SU-DHL-6 (cell line): ENCODE measurements around the gene ACTL8.

Experiments used
- H2AFZ ChIP-seq: fragments of 200-600 bp; sonication (generic); 2 replicates; pipeline ENCODE4 v1.6.1; 2014; ENCODE audit warnings: low read depth, mild to moderate bottlenecking, moderate library complexity, mixed read lengths, antibody characterized with exemption, low read length; ENCODE audit not compliant: severe bottlenecking
- H3F3A ChIP-seq: fragments of 200-600 bp; shearing (Covaris generic); 2 replicates; pipeline ENCODE4 v1.6.0; 2016; ENCODE audit warnings: antibody characterized with exemption, mild to moderate bottlenecking; ENCODE audit not compliant: insufficient read depth
- H3K27ac ChIP-seq: fragments of 200-600 bp; sonication (generic); 2 replicates; pipeline ENCODE4 v1.5.1; 2016; ENCODE audit warnings: low read depth, mild to moderate bottlenecking, low read length, moderate library complexity, mixed read lengths
- H3K27me3 ChIP-seq: fragments of 200-600 bp; sonication (generic), shearing (Covaris generic); 2 replicates; pipeline ENCODE4 v1.6.0; 2014; ENCODE audit warnings: mild to moderate bottlenecking, low read length
- H3K36me3 ChIP-seq: fragments of 200-600 bp; sonication (generic); 2 replicates; pipeline ENCODE4 v1.6.1; 2014; ENCODE audit warnings: mild to moderate bottlenecking, low read length, mixed read lengths
- H3K4me2 ChIP-seq: fragments of 300-600, 200-600 bp; shearing (Covaris generic), sonication (generic); 2 replicates; pipeline ENCODE4 v1.6.0; 2014; ENCODE audit warnings: low read length, low read depth, mild to moderate bottlenecking; ENCODE audit not compliant: poor library complexity, severe bottlenecking
- H3K4me3 ChIP-seq: fragments of 200-600 bp; sonication (generic); 2 replicates; pipeline ENCODE4 v1.5.1; 2014; ENCODE audit warnings: antibody characterized with exemption, low read length, mild to moderate bottlenecking, mixed read lengths; ENCODE audit not compliant: insufficient read depth, poor library complexity, severe bottlenecking
- H3K79me2 ChIP-seq: fragments of 200-600 bp; sonication (generic); 2 replicates; pipeline ENCODE4 v1.6.1; 2014; ENCODE audit warnings: mild to moderate bottlenecking, low read length, moderate library complexity; ENCODE audit not compliant: insufficient read depth
- H3K9ac ChIP-seq: fragments of 200-600 bp; sonication (generic); 2 replicates; pipeline ENCODE4 v1.7.0; 2014; ENCODE audit warnings: mild to moderate bottlenecking, low read length
- H3K9me2 ChIP-seq: fragments of 200-600 bp; sonication (generic); replicated peaks from 2 replicates; pipeline ENCODE4 v1.6.1; 2014; ENCODE audit warnings: low read length; ENCODE audit not compliant: insufficient read depth
- H3K9me3 ChIP-seq: fragments of 200-600 bp; sonication (generic); 2 replicates; pipeline ENCODE4 v1.6.1; 2014; ENCODE audit warnings: low read length, mixed read lengths; ENCODE audit not compliant: insufficient read depth
- H4K20me1 ChIP-seq: fragments of 200-600 bp; sonication (generic); 2 replicates; pipeline ENCODE4 v1.6.1; 2014; ENCODE audit warnings: low read depth, mild to moderate bottlenecking, antibody characterized with exemption, low read length, moderate library complexity, mixed read lengths
- CTCF ChIP-seq: fragments of 200-600 bp; sonication (generic); IDR thresholded peaks from one replicate; pipeline ENCODE4 v1.5.1; 2017; ENCODE audit warnings: antibody characterized with exemption, mild to moderate bottlenecking, low read length, moderate library complexity; ENCODE audit not compliant: insufficient read depth, poor library complexity, severe bottlenecking
- EZH2phosphoT487 ChIP-seq: fragments of 200-600 bp; sonication (generic), shearing (Covaris generic); conservative IDR thresholded peaks from 2 replicates; pipeline ENCODE4 v1.6.1; 2018; ENCODE audit warnings: mild to moderate bottlenecking, antibody characterized with exemption, low read length, moderate library complexity, mixed read lengths

ACTL8 gene

GRCh38 chr1:17844185-17844826, 89.2 kb downstream of the ACTL8 start:
- Histone ChIP-seq H3K9ac (no peak overlapping the region), H3K36me3 (no peaks in the 10 kb centered on the region), H2AFZ (no peak overlapping the region), H3K79me2 (no peaks in the 10 kb centered on the region), H3K27ac (no peak overlapping the region), H3K4me2 (no peak overlapping the region), H3K4me3 (no peak overlapping the region), H3K27me3 (no peaks in the 10 kb centered on the region), H3K9me3 (no peaks in the 10 kb centered on the region), H3F3A (no peaks in the 10 kb centered on the region), H3K9me2 (no peaks in the 10 kb centered on the region), H4K20me1 (no peaks in the 10 kb centered on the region)
- TF ChIP-seq CTCF (no peak), EZH2phosphoT487 (no peak)

GRCh38 chr1:17845583-17845982, 90.5 kb downstream of the ACTL8 start:
- no peak for TF ChIP-seq CTCF
- TF ChIP-seq EZH2phosphoT487 = no peak
- no peak overlapping the region for H3K4me3 ChIP-seq
- no peak overlapping the region for H3K27ac ChIP-seq
- H3K79me2 ChIP-seq = no peaks in the 10 kb centered on the region
- H2AFZ ChIP-seq = no peak overlapping the region
- H3K9me2 ChIP-seq = no peaks in the 10 kb centered on the region
- no peak overlapping the region for H3K9ac ChIP-seq
- H4K20me1 ChIP-seq = no peaks in the 10 kb centered on the region
- 0 out of 2 replicates have a peak, but pooled peaks cover 2% of the 10 kb centered on the region for H3K27me3 ChIP-seq
- H3K4me2 ChIP-seq = no peak overlapping the region
- no peaks in the 10 kb centered on the region for H3K36me3 ChIP-seq
- H3F3A ChIP-seq = no peaks in the 10 kb centered on the region
- H3K9me3 ChIP-seq = no peaks in the 10 kb centered on the region

GRCh38 chr1:17846341-17846740, 91.2 kb downstream of the ACTL8 start:
- Histone ChIP-seq H3F3A (no peaks in the 10 kb centered on the region), H4K20me1 (no peaks in the 10 kb centered on the region), H3K9ac (no peak overlapping the region), H2AFZ (no peak overlapping the region), H3K9me3 (no peaks in the 10 kb centered on the region), H3K9me2 (no peaks in the 10 kb centered on the region), H3K79me2 (no peaks in the 10 kb centered on the region), H3K27me3 (0 out of 2 replicates have a peak, but pooled peaks cover 2% of the 10 kb centered on the region), H3K36me3 (no peaks in the 10 kb centered on the region), H3K4me2 (no peak overlapping the region), H3K27ac (no peak overlapping the region), H3K4me3 (no peak overlapping the region)
- no peak for TF ChIP-seq CTCF
- TF ChIP-seq EZH2phosphoT487 = no peak
